SK-N-SH (cell line): ENCODE measurements around the gene MAST2.
"Not testable (repeated sequence)": the region's sequence is repeated elsewhere in the genome, so short reads cannot be mapped to it uniquely, and the experiment has no call there.

Source experiments
- EP300 ChIP-seq, 2 experiments: IDR thresholded peaks; 2 replicates each; pipeline versions ENCODE4 v1.4.0 to v1.6.1; 2012; ENCODE audit warnings: borderline replicate concordance in 1 of 2, low read depth in 1 of 2, low read length in 1 of 2
- FOXM1 ChIP-seq: IDR thresholded peaks from 2 replicates; pipeline ENCODE4 v1.4.0; 2012; ENCODE audit warnings: low read depth, mild to moderate bottlenecking
- RAD21 ChIP-seq: IDR thresholded peaks from 2 replicates; pipeline ENCODE4 v1.6.1; 2012; ENCODE audit warnings: mild to moderate bottlenecking, low read length

DNA sequence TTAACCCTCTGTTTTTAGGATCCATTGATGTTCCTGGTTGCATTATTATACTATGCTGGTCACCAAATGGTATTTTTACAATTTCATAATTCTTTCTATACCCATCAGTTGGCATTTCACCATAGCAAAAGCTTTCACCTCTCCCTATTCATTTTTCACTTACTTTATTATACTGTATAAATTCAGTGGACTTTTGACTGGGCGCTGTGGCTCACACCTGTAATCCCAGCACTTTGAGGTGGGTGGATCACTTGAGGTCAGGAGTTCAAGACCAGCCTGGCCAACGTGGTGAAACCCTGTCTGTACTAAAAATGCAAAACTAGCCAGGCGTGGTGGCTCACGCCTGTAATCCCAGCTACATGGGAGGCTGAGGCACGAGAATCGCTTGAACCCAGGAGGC lies 128.8 kb downstream of the MAST2 start:
- TF ChIP-seq RAD21; FOXM1; EP300 (IDR thresholded peaks at IDR 0.05; ENCODE audit: borderline replicate concordance in 1 of 2, low read depth in 1 of 2, low read length in 1 of 2): not testable (repeated sequence)
